H7 (cell line): ENCODE results near the gene PLCB3. TPM values are rescaled to one million over a fixed set of nuclear protein-coding genes. Genes with fewer than 3 reads are reported as not detected.
"Not testable (repeated sequence)": the region's sequence is repeated elsewhere in the genome, so short reads cannot be mapped to it uniquely, and the experiment has no call there.

ENCODE experiments used
- DNase-seq: peaks from one replicate; pipeline ENCODE4 v3.0.0; 2012
- H3K27me3 ChIP-seq: 2 replicates; pipeline ENCODE4 v1.6.0; 2011; ENCODE audit warnings: mild to moderate bottlenecking, low read length; ENCODE audit not compliant: control insufficient read depth, insufficient read depth
- H3K36me3 ChIP-seq: replicated peaks from 2 replicates; pipeline ENCODE4 v1.5.1; 2011; ENCODE audit warnings: low read length; ENCODE audit not compliant: control insufficient read depth, insufficient read depth
- H3K4me3 ChIP-seq: 2 replicates; pipeline ENCODE4 v1.5.1; 2011; ENCODE audit warnings: low read depth, mild to moderate bottlenecking, control low read depth, low read length, moderate library complexity; ENCODE audit not compliant: insufficient read depth
- total RNA-seq: library from RNA; depleted of rRNA; stranded (reverse); fragments of >200 nt; shearing (Covaris generic); gene quantifications from 2 replicates; pipeline ENCODE4 v1.2.3, GENCODE V29; 2014; rRNA removed

PLCB3 gene
- total RNA-seq, 1 experiment from 2014 or later = 87.0 TPM

DNA sequence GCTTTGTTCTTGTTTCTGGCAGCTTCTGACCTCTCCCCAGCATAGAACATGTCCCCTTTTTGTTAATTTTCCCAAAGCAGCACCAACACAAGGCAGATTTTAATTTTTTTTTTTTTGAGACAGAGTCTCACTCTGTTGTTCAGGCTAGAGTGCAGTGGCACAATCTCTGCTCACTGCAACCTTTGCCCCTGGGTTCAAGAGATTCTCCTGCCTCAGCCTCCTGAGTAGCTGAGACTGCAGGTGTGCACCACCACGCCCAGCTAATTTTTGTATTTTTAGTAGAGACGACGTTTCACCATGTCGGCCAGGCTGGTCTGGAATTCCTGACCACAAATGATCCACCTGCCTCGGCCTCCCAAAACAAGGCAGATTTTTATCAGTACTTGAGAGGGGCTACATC lies 56.5 kb downstream of the PLCB3 start:
- H3K4me3 ChIP-seq, H3K36me3 ChIP-seq, DNase-seq, H3K27me3 ChIP-seq: not testable (repeated sequence)

DNA sequence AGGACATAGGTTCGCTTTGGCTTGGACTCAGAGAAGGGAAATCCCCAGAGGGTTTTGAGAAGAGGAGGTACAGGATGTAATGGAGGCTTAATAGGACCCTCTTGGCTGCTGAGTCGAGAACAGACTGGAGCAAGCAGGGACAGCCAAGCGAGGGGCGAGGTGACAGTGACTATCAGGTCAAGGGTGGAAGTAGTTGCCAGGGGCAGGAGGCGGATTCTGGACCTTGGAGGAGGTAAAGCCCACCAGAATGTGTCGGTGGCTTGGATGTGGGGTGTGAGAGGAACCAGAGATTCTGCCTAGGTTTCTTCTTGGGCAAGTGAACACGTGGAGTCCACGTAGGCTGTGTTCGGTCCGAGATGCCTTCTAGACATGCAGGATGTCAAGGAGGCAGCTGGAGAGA lies 61.6 kb downstream of the PLCB3 start:
- Histone ChIP-seq H3K4me3 (no peak overlapping the region), H3K36me3 (peaks cover 7% of the 10 kb centered on the region), H3K27me3 (no peaks in the 10 kb centered on the region)
- DNase-seq = no peak

DNA sequence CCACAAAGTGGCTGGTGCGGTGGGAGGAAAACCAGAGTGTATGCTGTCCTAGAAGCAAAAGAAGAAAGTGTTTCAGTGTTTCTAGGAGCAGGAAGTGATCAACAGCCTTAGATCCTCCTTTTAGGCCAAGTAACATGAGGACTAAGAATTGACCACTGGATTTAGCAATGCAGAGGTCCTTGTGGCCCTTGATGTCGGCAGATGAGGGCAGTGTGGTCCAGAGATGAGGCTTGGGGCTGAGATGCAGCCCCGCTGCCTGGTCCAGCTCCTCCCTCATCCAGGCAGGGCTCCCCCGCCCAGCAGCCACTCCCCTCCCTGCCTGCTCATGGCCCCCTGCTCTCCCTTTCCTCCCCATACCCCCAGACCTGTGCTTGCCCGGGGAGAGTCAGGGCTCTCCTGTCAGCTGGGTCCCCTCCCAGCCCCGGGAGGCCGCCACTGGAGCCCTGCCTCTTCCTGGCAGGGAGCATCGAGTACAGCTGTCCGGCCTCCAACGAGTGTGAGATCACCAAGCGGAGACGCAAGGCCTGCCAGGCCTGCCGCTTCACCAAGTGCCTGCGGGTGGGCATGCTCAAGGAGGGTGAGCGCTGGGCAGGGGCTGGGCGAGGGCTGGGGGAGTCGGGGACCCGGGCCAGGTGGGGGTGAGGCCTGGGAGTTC lies 62.3 kb downstream of the PLCB3 start:
- DNase-seq = peak; percentile 61
- Histone ChIP-seq H3K4me3 (no peak overlapping the region), H3K27me3 (no peaks in the 10 kb centered on the region), H3K36me3 (peaks cover 7% of the 10 kb centered on the region)

DNA sequence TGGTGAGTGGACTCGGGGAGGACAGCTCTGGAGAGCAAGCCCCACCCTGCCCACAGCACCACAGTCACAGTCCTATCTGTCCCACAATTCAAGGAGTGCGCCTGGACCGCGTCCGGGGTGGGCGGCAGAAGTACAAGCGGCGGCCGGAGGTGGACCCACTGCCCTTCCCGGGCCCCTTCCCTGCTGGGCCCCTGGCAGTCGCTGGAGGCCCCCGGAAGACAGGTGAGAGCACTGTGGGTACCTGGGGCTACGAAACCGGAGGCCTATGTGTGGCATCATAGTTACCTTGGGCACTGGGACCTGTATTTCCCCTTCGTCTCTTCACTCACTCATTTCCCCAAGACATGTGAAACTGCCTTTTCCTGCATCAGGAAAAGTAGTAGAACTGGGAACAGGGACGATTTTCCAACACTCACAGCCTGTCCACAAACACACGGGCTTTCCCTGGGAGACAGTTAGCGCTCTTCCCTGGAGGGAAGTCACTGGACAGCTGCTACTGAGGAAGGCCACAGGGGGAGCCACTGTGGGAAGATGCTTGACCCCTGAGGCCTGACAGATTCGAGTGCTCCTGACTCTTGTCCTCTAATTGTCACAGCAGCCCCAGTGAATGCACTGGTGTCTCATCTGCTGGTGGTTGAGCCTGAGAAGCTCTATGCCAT lies 62.9 kb downstream of the PLCB3 start:
- H3K4me3 ChIP-seq = no peak overlapping the region
- peak; percentile 62 for DNase-seq
- no peaks in the 10 kb centered on the region for H3K27me3 ChIP-seq
- H3K36me3 ChIP-seq = peaks cover 7% of the 10 kb centered on the region

DNA sequence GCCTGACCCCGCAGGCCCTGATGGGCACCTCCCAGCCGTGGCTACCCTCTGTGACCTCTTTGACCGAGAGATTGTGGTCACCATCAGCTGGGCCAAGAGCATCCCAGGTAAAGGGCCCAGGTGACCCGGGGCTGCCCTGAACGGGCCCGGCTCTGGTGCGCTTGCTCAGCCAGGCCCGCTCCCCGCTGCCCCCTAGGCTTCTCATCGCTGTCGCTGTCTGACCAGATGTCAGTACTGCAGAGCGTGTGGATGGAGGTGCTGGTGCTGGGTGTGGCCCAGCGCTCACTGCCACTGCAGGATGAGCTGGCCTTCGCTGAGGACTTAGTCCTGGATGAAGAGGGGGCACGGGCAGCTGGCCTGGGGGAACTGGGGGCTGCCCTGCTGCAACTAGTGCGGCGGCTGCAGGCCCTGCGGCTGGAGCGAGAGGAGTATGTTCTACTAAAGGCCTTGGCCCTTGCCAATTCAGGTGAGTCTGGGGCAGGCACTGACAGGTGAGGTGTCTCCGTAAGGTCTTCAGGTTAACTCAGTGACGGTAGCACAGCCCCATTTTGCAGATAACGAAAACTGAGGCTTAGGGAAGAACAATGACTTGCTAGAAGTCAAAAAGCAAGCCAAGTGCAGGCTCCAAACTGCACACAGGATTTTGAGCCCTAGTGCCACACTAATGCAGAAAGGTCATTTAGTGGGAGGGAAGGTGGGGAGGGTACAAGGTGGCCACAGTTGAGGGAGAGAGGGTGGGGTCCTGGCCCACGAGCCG lies 63.7 kb downstream of the PLCB3 start:
- peak; percentile 66 for DNase-seq
- Histone ChIP-seq H3K4me3 (no peak overlapping the region), H3K36me3 (peaks cover 7% of the 10 kb centered on the region), H3K27me3 (no peaks in the 10 kb centered on the region)

DNA sequence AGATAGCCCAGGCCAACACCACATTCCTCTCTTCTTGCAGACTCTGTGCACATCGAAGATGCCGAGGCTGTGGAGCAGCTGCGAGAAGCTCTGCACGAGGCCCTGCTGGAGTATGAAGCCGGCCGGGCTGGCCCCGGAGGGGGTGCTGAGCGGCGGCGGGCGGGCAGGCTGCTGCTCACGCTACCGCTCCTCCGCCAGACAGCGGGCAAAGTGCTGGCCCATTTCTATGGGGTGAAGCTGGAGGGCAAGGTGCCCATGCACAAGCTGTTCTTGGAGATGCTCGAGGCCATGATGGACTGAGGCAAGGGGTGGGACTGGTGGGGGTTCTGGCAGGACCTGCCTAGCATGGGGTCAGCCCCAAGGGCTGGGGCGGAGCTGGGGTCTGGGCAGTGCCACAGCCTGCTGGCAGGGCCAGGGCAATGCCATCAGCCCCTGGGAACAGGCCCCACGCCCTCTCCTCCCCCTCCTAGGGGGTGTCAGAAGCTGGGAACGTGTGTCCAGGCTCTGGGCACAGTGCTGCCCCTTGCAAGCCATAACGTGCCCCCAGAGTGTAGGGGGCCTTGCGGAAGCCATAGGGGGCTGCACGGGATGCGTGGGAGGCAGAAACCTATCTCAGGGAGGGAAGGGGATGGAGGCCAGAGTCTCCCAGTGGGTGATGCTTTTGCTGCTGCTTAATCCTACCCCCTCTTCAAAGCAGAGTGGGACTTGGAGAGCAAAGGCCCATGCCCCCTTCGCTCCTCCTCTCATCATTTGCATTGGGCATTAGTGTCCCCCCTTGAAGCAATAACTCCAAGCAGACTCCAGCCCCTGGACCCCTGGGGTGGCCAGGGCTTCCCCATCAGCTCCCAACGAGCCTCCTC lies 64.6 kb downstream of the PLCB3 start:
- DNase-seq, H3K27me3 ChIP-seq, H3K4me3 ChIP-seq: not testable (repeated sequence)
- H3K36me3 ChIP-seq = peaks cover 16% of the 10 kb centered on the region

DNA sequence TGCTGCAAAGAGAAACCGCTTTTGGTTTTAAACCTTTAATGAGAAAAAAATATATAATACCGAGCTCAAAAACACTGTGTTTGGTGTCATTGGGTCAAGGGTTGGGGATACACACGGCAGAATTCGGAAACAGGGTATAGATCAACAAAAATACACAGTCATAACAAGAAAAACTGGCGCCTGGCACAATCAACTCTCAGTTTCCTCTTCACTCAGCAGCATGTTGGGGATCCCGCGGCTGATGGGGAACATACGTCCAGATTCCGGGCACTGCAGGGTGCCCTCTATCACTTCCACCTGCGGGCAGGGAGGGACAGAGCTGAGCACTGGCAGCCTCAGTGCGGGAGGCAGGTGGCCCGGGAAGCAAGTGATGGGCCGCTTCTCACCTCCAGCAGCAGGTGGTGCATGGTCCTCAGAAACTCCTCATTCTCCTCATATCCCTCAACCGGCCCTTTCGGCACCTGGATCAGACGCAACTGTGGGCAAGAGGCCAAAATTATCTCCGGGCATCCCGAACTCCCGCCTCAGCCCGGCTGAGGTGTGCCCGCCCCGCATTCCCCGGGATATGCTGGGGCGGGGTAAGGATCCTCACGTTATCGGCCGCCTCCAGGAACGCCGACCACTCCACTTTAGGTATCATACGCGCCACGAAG lies 65.5 kb downstream of the PLCB3 start:
- H3K36me3 ChIP-seq = peaks cover 21% of the 10 kb centered on the region
- peak overlapping the region; percentile 99 for H3K4me3 ChIP-seq
- peak; percentile 83 for DNase-seq
- H3K27me3 ChIP-seq = no peaks in the 10 kb centered on the region

DNA sequence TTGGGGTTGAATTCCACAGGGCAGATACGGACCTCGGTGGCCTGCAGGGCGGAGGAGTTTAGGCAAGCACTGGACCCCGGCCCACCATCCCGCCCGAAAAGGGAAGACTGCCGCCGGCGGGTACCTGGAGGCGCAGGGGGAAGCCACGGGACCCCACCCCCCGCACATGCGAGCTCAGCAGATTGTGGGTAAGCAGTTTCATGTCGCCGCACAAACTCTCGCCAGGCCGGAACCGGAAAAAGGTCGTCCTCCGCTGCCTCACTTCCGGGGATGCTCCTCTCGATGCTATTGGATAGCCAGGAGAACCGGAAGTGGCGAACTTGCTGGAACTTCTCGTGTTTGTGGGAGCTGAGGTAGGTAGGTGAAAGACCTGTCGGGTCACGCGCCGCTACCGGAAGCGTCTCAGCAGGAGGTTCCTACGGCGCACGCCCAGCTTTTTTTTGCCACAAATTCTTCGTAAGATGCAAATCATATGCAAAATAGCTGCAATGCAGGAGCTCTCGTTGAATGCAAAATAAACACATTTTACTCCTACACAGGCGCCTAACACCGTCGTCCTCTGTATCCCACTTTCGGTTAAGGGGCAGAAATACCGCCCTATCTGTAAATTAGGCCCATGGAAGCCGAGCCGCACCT lies 66.1 kb downstream of the PLCB3 start, which contains the start of gene TRMT112:
Gene TRMT112 (minus strand): TSS at position 235 of the 636 bp plus-strand sequence. CDS start 33 bp downstream, at position 202.
- Histone ChIP-seq H3K27me3 (no peaks in the 10 kb centered on the region), H3K36me3 (peaks cover 21% of the 10 kb centered on the region), H3K4me3 (peak within 1 kb of the TSS; percentile 99)
- peak; percentile 93 for DNase-seq

DNA sequence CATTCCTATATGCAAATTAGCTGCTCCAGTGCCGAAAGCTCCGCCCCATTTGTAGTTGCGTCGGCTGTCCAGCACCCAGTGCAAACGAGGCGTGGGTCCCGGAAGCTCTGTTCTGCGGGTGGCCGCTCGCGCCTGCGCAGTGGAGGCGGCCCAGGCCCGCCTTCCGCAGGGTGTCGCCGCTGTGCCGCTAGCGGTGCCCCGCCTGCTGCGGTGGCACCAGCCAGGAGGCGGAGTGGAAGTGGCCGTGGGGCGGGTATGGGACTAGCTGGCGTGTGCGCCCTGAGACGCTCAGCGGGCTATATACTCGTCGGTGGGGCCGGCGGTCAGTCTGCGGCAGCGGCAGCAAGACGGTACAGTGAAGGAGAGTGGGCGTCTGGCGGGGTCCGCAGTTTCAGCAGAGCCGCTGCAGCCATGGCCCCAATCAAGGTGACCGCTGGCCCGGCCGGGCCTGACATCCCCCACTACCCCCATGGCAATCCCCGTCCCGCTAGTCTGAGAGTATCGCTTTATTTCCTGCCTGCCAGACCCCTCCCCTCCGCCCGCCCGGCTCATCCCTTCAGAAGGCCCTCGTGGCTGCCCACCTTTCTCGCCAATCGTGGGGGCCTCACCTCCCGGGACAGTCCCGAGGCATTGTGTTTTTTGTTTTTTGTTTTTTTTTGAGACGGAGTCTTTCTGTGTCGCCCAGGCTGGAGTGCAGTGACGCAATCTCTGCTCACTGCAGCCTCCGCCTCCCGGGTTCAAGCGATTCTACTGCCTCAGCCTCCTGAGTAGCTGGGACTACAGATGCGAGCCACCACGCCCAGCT lies 66.8 kb downstream of the PLCB3 start, which contains the start of gene PRDX5:
Gene PRDX5 (plus strand): TSS at position 161 of the 805 bp plus-strand sequence. CDS start 95 bp downstream, at position 256.
- peak; percentile 98 for DNase-seq
- H3K36me3 ChIP-seq = peaks cover 21% of the 10 kb centered on the region
- peak within 1 kb of the TSS; percentile 99 for H3K4me3 ChIP-seq
- H3K27me3 ChIP-seq = no peaks in the 10 kb centered on the region

Other genes with a start within 250 kb of the PLCB3 start
- 0.94 and 1.7 TPM in 2 replicates for gene FLRT1, start 215.6 kb upstream of the PLCB3 start, total RNA-seq
- 30.9 and 52.9 TPM in 2 replicates for gene MACROD1, start 85.4 kb upstream of the PLCB3 start, total RNA-seq
- 263 and 278 TPM in 2 replicates for gene STIP1, start 65.4 kb upstream of the PLCB3 start, total RNA-seq
- gene FERMT3, start 44.8 kb upstream of the PLCB3 start, total RNA-seq = 0.15 and 0.80 TPM in 2 replicates
- gene TRPT1, start 25.3 kb upstream of the PLCB3 start, total RNA-seq = 75.6 and 76.0 TPM in 2 replicates
- 73.3 and 75.9 TPM in 2 replicates for gene NUDT22, start 25.3 kb upstream of the PLCB3 start, total RNA-seq
- gene DNAJC4, start 21.0 kb upstream of the PLCB3 start, total RNA-seq = 12.0 and 18.0 TPM in 2 replicates
- gene VEGFB, start 16.9 kb upstream of the PLCB3 start, total RNA-seq = 17.6 and 22.4 TPM in 2 replicates
- 62.0 and 63.8 TPM in 2 replicates for gene FKBP2, start 10.4 kb upstream of the PLCB3 start, total RNA-seq
- 461 and 540 TPM in 2 replicates for gene PPP1R14B, start 4.6 kb upstream of the PLCB3 start, total RNA-seq
- 46.0 and 71.8 TPM in 2 replicates for gene BAD, start 33.1 kb downstream of the PLCB3 start, total RNA-seq
- 26.3 and 29.5 TPM in 2 replicates for gene GPR137, start 34.3 kb downstream of the PLCB3 start, total RNA-seq
- not detected in 2 replicates for gene KCNK4, start 39.8 kb downstream of the PLCB3 start, total RNA-seq
- gene CATSPERZ, start 48.8 kb downstream of the PLCB3 start, total RNA-seq = 0.38 and 1.00 TPM in 2 replicates
- 80.5 and 94.8 TPM in 2 replicates for gene ESRRA, start 54.0 kb downstream of the PLCB3 start, total RNA-seq
- 261 and 314 TPM in 2 replicates for gene TRMT112, start 66.0 kb downstream of the PLCB3 start, total RNA-seq
- 272 and 303 TPM in 2 replicates for gene PRDX5, start 66.6 kb downstream of the PLCB3 start, total RNA-seq
- 7.7 and 9.9 TPM in 2 replicates for gene CCDC88B, start 88.7 kb downstream of the PLCB3 start, total RNA-seq
- 16.0 and 17.6 TPM in 2 replicates for gene RPS6KA4, start 107.6 kb downstream of the PLCB3 start, total RNA-seq